PFSK-1 (cell line): ENCODE results near the gene ARHGEF10L.

ENCODE experiments used
- FOXP2 ChIP-seq: optimal IDR thresholded peaks from 2 replicates; pipeline ENCODE3; 2011; ENCODE audit warnings: borderline replicate concordance, control low read depth, inconsistent platforms; ENCODE audit not compliant: insufficient read depth; ENCODE audit errors: extremely low read length, extremely low read depth
- POLR2AphosphoS5 ChIP-seq: IDR thresholded peaks from 2 replicates; pipeline ENCODE4 v1.6.1; 2012; ENCODE audit warnings: low read depth, mild to moderate bottlenecking, control low read depth, low read length, moderate library complexity
- REST ChIP-seq, 2 experiments: IDR thresholded peaks; 2 replicates each; pipeline versions ENCODE4 v1.6.1 to v1.8.0; 2011 to 2012; ENCODE audit warnings: low read depth in 2 of 2, low read length in 2 of 2, control low read depth in 1 of 2, inconsistent platforms in 1 of 2, mild to moderate bottlenecking in 1 of 2, moderate library complexity in 1 of 2; ENCODE audit not compliant: insufficient read depth in 1 of 2
- SIN3A ChIP-seq: IDR thresholded peaks from 2 replicates; pipeline ENCODE4 v1.6.1; 2012; ENCODE audit warnings: mild to moderate bottlenecking, low read length, moderate library complexity, borderline replicate concordance; ENCODE audit not compliant: insufficient read depth
- TAF1 ChIP-seq: IDR thresholded peaks from 2 replicates; pipeline ENCODE4 v1.6.1; 2012; ENCODE audit warnings: low read length, control low read depth, borderline replicate concordance; ENCODE audit not compliant: insufficient read depth

ARHGEF10L gene

GRCh38 chr1:17728123-17728712, 188.7 kb downstream of the ARHGEF10L start:
- TF ChIP-seq TAF1 (no peak), FOXP2 (no peak), POLR2AphosphoS5 (no peak), REST (IDR thresholded peaks at IDR 0.05; ENCODE audit: insufficient read depth in 1 of 2, low read depth in 2 of 2, low read length in 2 of 2) (no peak), SIN3A (no peak)

- TF ChIP-seq SIN3A (no peak), POLR2AphosphoS5 (no peak), REST (IDR thresholded peaks at IDR 0.05; ENCODE audit: insufficient read depth in 1 of 2, low read depth in 2 of 2, low read length in 2 of 2) (no peak), FOXP2 (no peak), TAF1 (no peak)
These were observed 189.8 kb downstream of the ARHGEF10L start for GRCh38 chr1:17729248-17729647.

- no peak for TF ChIP-seq POLR2AphosphoS5
- no peak for TF ChIP-seq TAF1
- TF ChIP-seq SIN3A, result no peak
- no peak for TF ChIP-seq FOXP2
These were observed 190.4 kb downstream of the ARHGEF10L start for GRCh38 chr1:17729909-17730308.

GRCh38 chr1:17731460-17731859, 192.0 kb downstream of the ARHGEF10L start:
- TF ChIP-seq REST (IDR thresholded peaks at IDR 0.05; ENCODE audit: insufficient read depth in 1 of 2, low read depth in 2 of 2, low read length in 2 of 2) (no peak), SIN3A (no peak), FOXP2 (no peak), TAF1 (no peak), POLR2AphosphoS5 (no peak)

- no peak for TF ChIP-seq FOXP2
- TF ChIP-seq REST (IDR thresholded peaks at IDR 0.05; ENCODE audit: insufficient read depth in 1 of 2, low read depth in 2 of 2, low read length in 2 of 2), result no peak
- no peak for TF ChIP-seq TAF1
- TF ChIP-seq SIN3A, result no peak
- TF ChIP-seq POLR2AphosphoS5, result no peak
These were observed 193.0 kb downstream of the ARHGEF10L start for GRCh38 chr1:17732475-17732874.
